ENCODE data around the gene C2orf68. TPM values are rescaled to one million over a fixed set of nuclear protein-coding genes. Genes with fewer than 3 reads are reported as not detected.

Gene C2orf68
- total and polyA plus RNA-seq, 2 of the 8 experiments (the other 6 are each of a cell fraction or from before 2014, with no cell fraction given), result 46.3 to 49.4 TPM

DNA sequence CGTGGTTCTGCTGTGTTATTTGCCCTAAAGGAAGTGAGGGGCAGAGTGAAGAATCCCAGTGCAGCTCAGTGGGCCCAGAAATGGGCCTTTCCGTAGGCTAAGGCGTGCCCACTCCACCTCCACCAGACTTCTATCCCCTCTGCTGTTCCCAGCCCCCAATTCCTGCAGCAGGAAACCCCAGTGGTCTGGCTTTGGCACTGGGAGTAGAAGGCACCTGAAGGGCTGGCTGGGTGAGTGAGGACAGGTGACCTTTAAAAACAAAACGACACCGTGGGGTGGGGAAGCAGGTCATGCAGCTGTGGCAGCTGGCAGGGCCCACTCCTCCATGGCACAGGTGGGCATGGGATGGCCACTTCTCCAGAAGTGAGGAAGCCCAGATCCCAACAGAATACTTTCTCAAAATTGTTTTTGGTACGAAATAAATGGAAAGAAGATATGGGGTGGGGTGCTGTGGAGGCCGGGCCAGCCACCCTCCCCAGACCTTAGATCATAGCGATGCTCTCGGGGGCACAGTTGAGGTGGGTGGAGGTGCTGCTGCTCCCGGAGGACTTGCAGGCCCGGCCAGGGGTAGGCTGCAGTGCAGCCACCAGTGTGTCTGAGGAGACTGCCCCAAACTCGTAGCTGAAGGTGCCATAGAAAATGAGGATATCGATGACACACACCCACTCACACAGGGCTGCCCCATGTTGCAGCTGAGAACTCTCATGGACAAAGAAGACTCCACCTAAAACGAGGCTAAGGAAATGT is 13.1 kb downstream of the C2orf68 start (continued):
- TF ChIP-seq, protein P1, sequence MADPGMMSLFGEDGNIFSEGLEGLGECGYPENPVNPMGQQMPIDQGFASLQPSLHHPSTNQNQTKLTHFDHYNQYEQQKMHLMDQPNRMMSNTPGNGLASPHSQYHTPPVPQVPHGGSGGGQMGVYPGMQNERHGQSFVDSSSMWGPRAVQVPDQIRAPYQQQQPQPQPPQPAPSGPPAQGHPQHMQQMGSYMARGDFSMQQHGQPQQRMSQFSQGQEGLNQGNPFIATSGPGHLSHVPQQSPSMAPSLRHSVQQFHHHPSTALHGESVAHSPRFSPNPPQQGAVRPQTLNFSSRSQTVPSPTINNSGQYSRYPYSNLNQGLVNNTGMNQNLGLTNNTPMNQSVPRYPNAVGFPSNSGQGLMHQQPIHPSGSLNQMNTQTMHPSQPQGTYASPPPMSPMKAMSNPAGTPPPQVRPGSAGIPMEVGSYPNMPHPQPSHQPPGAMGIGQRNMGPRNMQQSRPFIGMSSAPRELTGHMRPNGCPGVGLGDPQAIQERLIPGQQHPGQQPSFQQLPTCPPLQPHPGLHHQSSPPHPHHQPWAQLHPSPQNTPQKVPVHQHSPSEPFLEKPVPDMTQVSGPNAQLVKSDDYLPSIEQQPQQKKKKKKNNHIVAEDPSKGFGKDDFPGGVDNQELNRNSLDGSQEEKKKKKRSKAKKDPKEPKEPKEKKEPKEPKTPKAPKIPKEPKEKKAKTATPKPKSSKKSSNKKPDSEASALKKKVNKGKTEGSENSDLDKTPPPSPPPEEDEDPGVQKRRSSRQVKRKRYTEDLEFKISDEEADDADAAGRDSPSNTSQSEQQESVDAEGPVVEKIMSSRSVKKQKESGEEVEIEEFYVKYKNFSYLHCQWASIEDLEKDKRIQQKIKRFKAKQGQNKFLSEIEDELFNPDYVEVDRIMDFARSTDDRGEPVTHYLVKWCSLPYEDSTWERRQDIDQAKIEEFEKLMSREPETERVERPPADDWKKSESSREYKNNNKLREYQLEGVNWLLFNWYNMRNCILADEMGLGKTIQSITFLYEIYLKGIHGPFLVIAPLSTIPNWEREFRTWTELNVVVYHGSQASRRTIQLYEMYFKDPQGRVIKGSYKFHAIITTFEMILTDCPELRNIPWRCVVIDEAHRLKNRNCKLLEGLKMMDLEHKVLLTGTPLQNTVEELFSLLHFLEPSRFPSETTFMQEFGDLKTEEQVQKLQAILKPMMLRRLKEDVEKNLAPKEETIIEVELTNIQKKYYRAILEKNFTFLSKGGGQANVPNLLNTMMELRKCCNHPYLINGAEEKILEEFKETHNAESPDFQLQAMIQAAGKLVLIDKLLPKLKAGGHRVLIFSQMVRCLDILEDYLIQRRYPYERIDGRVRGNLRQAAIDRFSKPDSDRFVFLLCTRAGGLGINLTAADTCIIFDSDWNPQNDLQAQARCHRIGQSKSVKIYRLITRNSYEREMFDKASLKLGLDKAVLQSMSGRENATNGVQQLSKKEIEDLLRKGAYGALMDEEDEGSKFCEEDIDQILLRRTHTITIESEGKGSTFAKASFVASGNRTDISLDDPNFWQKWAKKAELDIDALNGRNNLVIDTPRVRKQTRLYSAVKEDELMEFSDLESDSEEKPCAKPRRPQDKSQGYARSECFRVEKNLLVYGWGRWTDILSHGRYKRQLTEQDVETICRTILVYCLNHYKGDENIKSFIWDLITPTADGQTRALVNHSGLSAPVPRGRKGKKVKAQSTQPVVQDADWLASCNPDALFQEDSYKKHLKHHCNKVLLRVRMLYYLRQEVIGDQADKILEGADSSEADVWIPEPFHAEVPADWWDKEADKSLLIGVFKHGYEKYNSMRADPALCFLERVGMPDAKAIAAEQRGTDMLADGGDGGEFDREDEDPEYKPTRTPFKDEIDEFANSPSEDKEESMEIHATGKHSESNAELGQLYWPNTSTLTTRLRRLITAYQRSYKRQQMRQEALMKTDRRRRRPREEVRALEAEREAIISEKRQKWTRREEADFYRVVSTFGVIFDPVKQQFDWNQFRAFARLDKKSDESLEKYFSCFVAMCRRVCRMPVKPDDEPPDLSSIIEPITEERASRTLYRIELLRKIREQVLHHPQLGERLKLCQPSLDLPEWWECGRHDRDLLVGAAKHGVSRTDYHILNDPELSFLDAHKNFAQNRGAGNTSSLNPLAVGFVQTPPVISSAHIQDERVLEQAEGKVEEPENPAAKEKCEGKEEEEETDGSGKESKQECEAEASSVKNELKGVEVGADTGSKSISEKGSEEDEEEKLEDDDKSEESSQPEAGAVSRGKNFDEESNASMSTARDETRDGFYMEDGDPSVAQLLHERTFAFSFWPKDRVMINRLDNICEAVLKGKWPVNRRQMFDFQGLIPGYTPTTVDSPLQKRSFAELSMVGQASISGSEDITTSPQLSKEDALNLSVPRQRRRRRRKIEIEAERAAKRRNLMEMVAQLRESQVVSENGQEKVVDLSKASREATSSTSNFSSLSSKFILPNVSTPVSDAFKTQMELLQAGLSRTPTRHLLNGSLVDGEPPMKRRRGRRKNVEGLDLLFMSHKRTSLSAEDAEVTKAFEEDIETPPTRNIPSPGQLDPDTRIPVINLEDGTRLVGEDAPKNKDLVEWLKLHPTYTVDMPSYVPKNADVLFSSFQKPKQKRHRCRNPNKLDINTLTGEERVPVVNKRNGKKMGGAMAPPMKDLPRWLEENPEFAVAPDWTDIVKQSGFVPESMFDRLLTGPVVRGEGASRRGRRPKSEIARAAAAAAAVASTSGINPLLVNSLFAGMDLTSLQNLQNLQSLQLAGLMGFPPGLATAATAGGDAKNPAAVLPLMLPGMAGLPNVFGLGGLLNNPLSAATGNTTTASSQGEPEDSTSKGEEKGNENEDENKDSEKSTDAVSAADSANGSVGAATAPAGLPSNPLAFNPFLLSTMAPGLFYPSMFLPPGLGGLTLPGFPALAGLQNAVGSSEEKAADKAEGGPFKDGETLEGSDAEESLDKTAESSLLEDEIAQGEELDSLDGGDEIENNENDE (IDR thresholded peaks at IDR 0.05; ENCODE audit: insufficient replicate concordance, low read length), result no peak
- TF ChIP-seq CTBP2 (IDR thresholded peaks at IDR 0.05; ENCODE audit: borderline replicate concordance, insufficient read depth, insufficient read length, low read length) (no peak), SAP30 (IDR thresholded peaks at IDR 0.05; ENCODE audit: insufficient read depth, insufficient replicate concordance, low read length) (no peak), NANOG (IDR thresholded peaks at IDR 0.05; ENCODE audit: insufficient read depth, low read depth, low read length, poor library complexity, severe bottlenecking) (no peak), EGR1 (IDR thresholded peaks at IDR 0.05; ENCODE audit: borderline replicate concordance, low read depth, low read length) (no peak), MAFK (IDR thresholded peaks at IDR 0.05; ENCODE audit: low read depth, low read length) (no peak), BRCA1 (IDR thresholded peaks at IDR 0.05; ENCODE audit: low read depth, low read length) (no peak), KDM4A (IDR thresholded peaks at IDR 0.05; ENCODE audit: low read depth, low read length, severe bottlenecking) (no peak), YY1 (IDR thresholded peaks at IDR 0.05; ENCODE audit: low read depth, low read length) (no peak), POLR2AphosphoS5 (IDR thresholded peaks at IDR 0.05; ENCODE audit: low read depth, low read length) (no peak)
